ENCODE data around the gene PRDX5.

GRCh38 chr11:64322925-64323260 lies 5.0 kb downstream of the PRDX5 start:
- TF ChIP-seq POLR2A (IDR thresholded peaks at IDR 0.05; ENCODE audit: low read length) (no peak), GATA1 (IDR thresholded peaks at IDR 0.05; ENCODE audit: low read depth, low read length) (no peak)
